Transverse colon (tissue), 4 donors: ENCODE measurements around the gene LRP1. TPM values are rescaled to one million over a fixed set of nuclear protein-coding genes. Genes with fewer than 3 reads are reported as not detected.

Source experiments
- DNase-seq: peaks from one replicate; pipeline ENCODE4 v3.0.0-alpha.2; 2019
- H3K27ac ChIP-seq, 4 donors: fragments of 200-600 bp; sonication (generic); 2 replicates each; pipeline ENCODE4 v1.5.1; 2016 to 2018; ENCODE audit warnings: inconsistent platforms in 4 of 4
- H3K27me3 ChIP-seq: fragments of 200-600 bp; sonication (generic); 2 replicates; pipeline ENCODE4 v1.5.1; 2017; ENCODE audit warnings: inconsistent platforms
- H3K36me3 ChIP-seq, 4 donors: fragments of 200-600 bp; sonication (generic); 2 replicates each; pipeline ENCODE4 v1.5.1; 2017 to 2019; ENCODE audit warnings: inconsistent platforms in 4 of 4
- H3K4me1 ChIP-seq, 4 donors: fragments of 200-600 bp; sonication (generic); 2 replicates each; pipeline ENCODE4 v1.5.1; 2017 to 2020; ENCODE audit warnings: inconsistent platforms in 4 of 4
- H3K4me3 ChIP-seq, 4 donors: fragments of 200-600 bp; sonication (generic); 1 replicate in 1 of 4; 2 replicates in 3 of 4; pipeline versions ENCODE4 v1.5.1 to v1.6.1; 2017 to 2019; ENCODE audit warnings: inconsistent platforms in 4 of 4
- H3K9me3 ChIP-seq, 2 donors: fragments of 200-600 bp; sonication (generic); 2 replicates each; pipeline ENCODE4 v1.5.1; 2017 to 2019; ENCODE audit warnings: inconsistent platforms in 2 of 2
- EP300 ChIP-seq: sonication (generic); formaldehyde crosslinking; IDR thresholded peaks from one replicate; pipeline ENCODE4 v1.6.1; 2017; ENCODE audit warnings: antibody characterized with exemption, low read depth
- POLR2A ChIP-seq: fragments of 450-650 bp; IDR thresholded peaks from one replicate; pipeline ENCODE4 v1.6.1; 2016; ENCODE audit warnings: antibody characterized with exemption, mild to moderate bottlenecking, moderate library complexity
- POLR2AphosphoS5 ChIP-seq, 3 donors: sonication (generic); formaldehyde crosslinking; IDR thresholded peaks; one replicate each; pipeline ENCODE4 v1.6.1; 2016; ENCODE audit warnings: antibody characterized with exemption in 3 of 3
- WGBS, 2 donors: methylation state at CpG; one replicate each; pipeline ENCODE4 v1.1.5; 2018; ENCODE audit warnings: low coverage in 1 of 2; 5-methylcytosine and 5-hydroxymethylcytosine counted together
- in situ Hi-C, 4 donors: fragments of 200-750 bp; cut with MboI; loops; one replicate each; pipeline versions ENCODE4 v1.15.0 to v1.15.1; 2017; ENCODE audit warnings: low sequenced_read_pairs in 3 of 4, low pct_ligation_motif_present in 1 of 4, low pct_unique_long_range_greater_than_20kb in 1 of 4
- intact Hi-C: fragments of 100-400 bp; cut with DNase I; formaldehyde crosslinking; loops from one replicate; pipeline ENCODE4 v1.15.1; 2023; ENCODE audit warnings: low total_unique reads
- total RNA-seq, 4 donors: library from RNA; depleted of rRNA; stranded (reverse); fragments of >200 nt; gene quantifications; one replicate each; pipeline ENCODE4 v1.1.0, GENCODE V29; 2016
- TF ChIP-seq, protein P1 (sequence below), 5 experiments: fragments of 200-600 bp in 3 of 5; fragments of 450-650 bp in 2 of 5; sonication (generic) in 3 of 5; IDR thresholded peaks; 1 replicate in 2 of 5; 2 replicates in 3 of 5; pipeline ENCODE4 v1.5.1; 2016 to 2017; ENCODE audit warnings: antibody characterized with exemption in 5 of 5, inconsistent platforms in 3 of 5, mild to moderate bottlenecking in 2 of 5, moderate library complexity in 1 of 5

LRP1 gene
- total RNA-seq, 4 donors from 2014 or later = 94.3 to 248 (median 199) TPM

DNA sequence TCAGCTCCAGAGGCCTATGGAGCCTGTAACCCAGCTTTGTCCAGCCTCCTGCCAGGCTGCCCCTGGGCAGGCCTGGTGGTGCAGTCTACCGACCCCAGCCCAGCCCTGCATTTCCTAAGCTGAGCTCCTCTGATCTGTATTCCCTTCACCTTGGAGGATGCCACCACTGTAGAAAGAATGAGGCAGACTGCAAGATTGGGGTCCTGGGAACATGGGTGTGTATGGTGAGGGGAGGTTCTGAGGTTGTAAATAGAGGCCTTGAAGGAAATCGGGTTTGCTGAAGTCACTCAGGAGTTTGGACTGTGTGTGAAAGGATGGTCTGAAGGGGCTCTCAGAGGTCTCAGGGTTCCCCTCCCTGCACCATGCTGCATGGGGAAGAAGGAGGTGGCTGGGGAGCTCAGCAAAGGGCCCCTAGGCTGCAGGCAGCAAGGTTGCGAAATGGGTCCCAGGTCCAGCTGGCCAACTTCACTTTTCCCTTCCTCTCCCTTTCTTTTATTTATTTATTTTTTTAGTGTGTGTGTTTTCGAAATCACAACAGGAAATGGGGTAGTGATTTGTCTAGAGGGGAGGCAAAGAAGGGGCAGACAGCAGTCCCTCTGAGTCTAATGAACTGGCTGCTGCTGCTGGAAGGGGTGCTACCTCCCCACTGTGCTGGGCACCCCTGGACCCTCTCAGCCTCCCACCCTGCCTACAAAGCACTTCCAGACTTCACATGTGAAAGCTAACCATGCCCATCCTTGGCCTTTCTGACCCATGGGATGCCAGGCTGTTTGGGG is 20.4 kb downstream of the LRP1 start:
- peaks cover 60 to 84% (median 68%) of the 10 kb centered on the region in 4 donors for H3K4me1 ChIP-seq
- in situ Hi-C loops (no loop called here), intact Hi-C loops (no loop called here)
- H3K9me3 ChIP-seq = no peaks in the 10 kb centered on the region
- H3K27me3 ChIP-seq = no peaks in the 10 kb centered on the region
- H3K4me3 ChIP-seq = no peak overlapping the region
- H3K36me3 ChIP-seq = no peaks in the 10 kb centered on the region
- H3K27ac ChIP-seq = peak overlapping the region; percentile 83 to 97 (median 87)
- TF ChIP-seq POLR2A = no peak
- no peak for TF ChIP-seq EP300
- peak in 1 of 3 donors; percentile 10 for TF ChIP-seq POLR2AphosphoS5 (IDR thresholded peaks at IDR 0.05)
- TF ChIP-seq, protein P1, sequence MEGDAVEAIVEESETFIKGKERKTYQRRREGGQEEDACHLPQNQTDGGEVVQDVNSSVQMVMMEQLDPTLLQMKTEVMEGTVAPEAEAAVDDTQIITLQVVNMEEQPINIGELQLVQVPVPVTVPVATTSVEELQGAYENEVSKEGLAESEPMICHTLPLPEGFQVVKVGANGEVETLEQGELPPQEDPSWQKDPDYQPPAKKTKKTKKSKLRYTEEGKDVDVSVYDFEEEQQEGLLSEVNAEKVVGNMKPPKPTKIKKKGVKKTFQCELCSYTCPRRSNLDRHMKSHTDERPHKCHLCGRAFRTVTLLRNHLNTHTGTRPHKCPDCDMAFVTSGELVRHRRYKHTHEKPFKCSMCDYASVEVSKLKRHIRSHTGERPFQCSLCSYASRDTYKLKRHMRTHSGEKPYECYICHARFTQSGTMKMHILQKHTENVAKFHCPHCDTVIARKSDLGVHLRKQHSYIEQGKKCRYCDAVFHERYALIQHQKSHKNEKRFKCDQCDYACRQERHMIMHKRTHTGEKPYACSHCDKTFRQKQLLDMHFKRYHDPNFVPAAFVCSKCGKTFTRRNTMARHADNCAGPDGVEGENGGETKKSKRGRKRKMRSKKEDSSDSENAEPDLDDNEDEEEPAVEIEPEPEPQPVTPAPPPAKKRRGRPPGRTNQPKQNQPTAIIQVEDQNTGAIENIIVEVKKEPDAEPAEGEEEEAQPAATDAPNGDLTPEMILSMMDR (IDR thresholded peaks at IDR 0.05) = no peak
- WGBS, 2 donors = 0 to 28% methylated on average over 3 to 4 of the region's 4 CpGs
- peak; percentile 79 for DNase-seq

DNA sequence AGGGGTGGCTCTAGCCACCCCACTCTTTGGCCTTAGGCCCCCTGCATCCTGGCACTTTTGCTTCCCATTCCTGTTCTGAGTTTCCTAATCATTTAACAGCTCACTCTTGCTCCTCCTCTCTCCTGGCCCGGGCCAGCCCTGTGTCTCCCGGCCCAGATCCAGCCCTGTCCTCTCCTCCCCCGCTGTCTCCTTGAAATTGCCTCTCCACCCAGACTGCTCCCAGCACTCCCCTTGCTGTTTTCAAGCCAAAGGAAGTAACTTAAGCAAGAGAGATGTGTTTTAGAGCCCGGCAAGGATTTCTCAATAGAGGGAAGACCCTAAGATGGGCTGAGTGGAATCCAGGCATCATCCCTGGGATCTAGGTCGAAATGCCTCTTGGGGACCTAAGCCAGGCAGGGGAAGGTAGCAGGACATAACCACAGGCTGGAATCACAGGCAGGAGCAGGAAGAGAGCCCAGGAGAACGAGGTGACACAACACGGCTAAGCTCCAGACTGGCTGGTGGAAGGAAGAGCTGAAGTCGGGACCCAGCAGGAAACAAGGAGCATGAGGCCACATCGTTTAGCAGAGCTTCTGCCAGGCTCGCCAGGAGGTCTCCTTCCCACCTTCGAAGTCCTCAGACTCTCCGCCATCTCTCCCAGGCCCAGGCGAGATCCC is 21.1 kb downstream of the LRP1 start:
- H3K4me1 ChIP-seq = peaks cover 60 to 84% (median 68%) of the 10 kb centered on the region in 4 donors
- no peak overlapping the region for H3K4me3 ChIP-seq
- DNase-seq = peak; percentile 77
- peak overlapping the region; percentile 83 to 97 (median 87) for H3K27ac ChIP-seq
- no peak for TF ChIP-seq EP300
- TF ChIP-seq POLR2A = peak; percentile 16
- TF ChIP-seq POLR2AphosphoS5 (IDR thresholded peaks at IDR 0.05) = peak in 2 of 3 donors; percentile 18 to 55
- H3K27me3 ChIP-seq = no peaks in the 10 kb centered on the region
- WGBS, 2 donors = 31 to 42% methylated on average over 7 to 13 of the region's 13 CpGs
- H3K9me3 ChIP-seq = no peaks in the 10 kb centered on the region
- no peaks in the 10 kb centered on the region for H3K36me3 ChIP-seq
- in situ Hi-C loops = no loop called here
- intact Hi-C loops = no loop called here

DNA sequence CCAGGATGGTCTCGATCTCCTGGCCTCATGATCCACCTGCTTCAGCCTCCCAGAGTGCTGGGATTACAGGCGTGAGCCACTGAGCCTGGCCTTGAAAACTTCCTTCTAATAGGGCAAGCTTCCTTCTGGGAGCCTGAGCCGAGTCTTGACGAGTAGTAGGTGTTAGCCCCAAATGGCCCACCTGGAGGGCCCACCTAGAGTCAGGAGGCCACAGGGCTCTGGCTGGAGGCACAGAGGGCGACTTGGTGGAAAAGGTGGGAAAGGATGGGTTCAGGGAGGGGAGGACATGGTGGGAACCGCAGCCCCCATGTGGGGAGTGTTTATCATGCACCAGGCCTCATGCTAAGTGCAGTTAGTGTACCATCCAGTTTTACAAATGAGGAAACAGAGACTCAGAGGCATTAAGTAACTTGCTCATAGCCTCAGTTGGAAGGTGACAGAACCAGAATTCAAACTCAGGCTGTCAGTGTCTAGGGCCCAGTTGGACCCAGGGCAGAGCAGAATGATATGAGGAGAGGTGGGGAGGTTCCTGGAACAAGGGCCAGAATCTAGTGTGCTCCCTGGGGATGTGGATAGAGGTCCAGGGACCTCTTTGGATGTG is 22.2 kb downstream of the LRP1 start:
- intact Hi-C loops (no loop called here), in situ Hi-C loops (no loop called here)
- H3K4me3 ChIP-seq = no peak overlapping the region
- 81 to 90% methylated on average over 2 to 6 of the region's 6 CpGs for WGBS, 2 donors
- peaks cover 60 to 80% (median 68%) of the 10 kb centered on the region in 4 donors for H3K4me1 ChIP-seq
- no peaks in the 10 kb centered on the region for H3K9me3 ChIP-seq
- H3K27me3 ChIP-seq = no peaks in the 10 kb centered on the region
- peaks cover 0 to 1% (median 0%) of the 10 kb centered on the region in 4 donors for H3K36me3 ChIP-seq
- TF ChIP-seq POLR2A (no peak), EP300 (no peak), POLR2AphosphoS5 (IDR thresholded peaks at IDR 0.05) (no peak)
- TF ChIP-seq, protein P1 (IDR thresholded peaks at IDR 0.05) = no peak
- peak overlapping the region; percentile 83 to 97 (median 87) for H3K27ac ChIP-seq
- no peak for DNase-seq

DNA sequence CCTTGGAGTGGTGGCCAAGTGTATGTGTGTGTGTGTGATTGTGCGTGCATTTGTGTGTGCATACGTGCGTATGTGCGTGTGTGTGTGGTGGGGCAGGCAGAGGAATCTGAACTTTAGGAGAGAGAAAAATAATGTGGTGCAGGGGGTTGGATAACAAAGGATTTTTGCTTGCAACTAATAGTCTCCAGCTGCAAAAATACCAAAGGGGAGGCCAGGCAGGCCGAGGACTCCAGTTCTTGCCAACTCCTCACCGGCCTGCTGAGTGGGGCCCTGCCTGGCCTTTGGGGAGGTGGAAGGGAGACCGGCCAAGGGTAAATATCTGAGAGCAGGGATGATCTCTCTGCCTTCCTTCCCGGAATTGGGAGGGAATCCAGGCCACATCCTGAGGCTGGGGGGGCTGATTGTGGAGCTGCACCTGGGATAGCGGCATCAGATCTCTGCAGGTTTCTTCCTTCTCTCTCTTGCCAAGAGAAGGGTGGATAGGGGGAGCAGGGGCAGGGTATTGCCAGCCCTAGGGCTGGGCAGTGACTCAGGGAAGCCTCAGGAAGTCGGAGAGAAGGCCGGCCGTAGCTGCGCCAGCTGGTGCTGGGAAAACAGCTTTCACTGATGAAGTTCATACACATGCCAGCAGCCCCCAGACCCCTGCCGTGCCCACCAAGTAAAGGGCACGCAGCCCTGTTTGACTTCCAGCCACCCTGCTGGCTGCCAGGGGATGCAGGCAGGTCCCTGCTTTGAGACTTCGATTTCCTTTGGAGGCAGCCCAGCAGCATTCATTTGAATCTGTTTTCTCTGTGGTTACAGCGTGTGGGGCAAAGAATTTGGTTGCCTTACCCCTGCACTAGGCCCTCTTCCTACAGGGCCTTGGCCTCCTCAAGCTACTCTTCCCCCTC is 23.7 kb downstream of the LRP1 start:
- Histone ChIP-seq H3K27ac (peak overlapping the region; percentile 83 to 97 (median 87)), H3K4me3 (no peak overlapping the region), H3K4me1 (peaks cover 46 to 65% (median 56%) of the 10 kb centered on the region in 4 donors), H3K36me3 (peaks cover 0 to 10% (median 0%) of the 10 kb centered on the region in 4 donors), H3K27me3 (no peaks in the 10 kb centered on the region), H3K9me3 (no peaks in the 10 kb centered on the region)
- WGBS, 2 donors = 66 to 76% methylated on average over 4 to 17 of the region's 17 CpGs
- in situ Hi-C loops (no loop called here), intact Hi-C loops (no loop called here)
- no peak for DNase-seq
- TF ChIP-seq POLR2A (no peak), EP300 (no peak), POLR2AphosphoS5 (IDR thresholded peaks at IDR 0.05) (no peak)
- TF ChIP-seq, protein P1 (IDR thresholded peaks at IDR 0.05) = no peak
